ENCODE results near the gene GARS1.

GARS1 gene

DNA sequence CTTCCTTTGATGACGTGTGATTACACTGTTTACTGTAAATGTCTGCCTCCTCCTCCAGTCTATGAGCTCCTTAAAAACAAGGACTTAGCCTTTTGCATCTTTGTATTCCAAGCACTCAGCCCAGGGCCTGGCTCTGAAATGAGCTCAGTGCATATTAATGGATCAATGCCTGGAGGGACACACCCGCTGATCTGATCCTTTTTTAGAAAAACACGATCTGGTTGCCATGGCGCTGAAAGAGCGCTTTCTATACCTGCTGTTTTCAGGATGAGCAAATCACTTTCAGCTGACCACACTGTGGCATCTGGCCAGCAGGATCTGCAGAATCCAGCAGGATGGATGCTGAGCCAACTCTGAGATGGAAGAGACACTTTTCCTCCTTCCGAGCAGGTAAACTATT is 37.8 kb upstream of the GARS1 start:
- H3K27ac ChIP-seq (ENCODE audit: poor library complexity, severe bottlenecking): peak overlapping the region; percentile 2
- TF ChIP-seq, protein P1, sequence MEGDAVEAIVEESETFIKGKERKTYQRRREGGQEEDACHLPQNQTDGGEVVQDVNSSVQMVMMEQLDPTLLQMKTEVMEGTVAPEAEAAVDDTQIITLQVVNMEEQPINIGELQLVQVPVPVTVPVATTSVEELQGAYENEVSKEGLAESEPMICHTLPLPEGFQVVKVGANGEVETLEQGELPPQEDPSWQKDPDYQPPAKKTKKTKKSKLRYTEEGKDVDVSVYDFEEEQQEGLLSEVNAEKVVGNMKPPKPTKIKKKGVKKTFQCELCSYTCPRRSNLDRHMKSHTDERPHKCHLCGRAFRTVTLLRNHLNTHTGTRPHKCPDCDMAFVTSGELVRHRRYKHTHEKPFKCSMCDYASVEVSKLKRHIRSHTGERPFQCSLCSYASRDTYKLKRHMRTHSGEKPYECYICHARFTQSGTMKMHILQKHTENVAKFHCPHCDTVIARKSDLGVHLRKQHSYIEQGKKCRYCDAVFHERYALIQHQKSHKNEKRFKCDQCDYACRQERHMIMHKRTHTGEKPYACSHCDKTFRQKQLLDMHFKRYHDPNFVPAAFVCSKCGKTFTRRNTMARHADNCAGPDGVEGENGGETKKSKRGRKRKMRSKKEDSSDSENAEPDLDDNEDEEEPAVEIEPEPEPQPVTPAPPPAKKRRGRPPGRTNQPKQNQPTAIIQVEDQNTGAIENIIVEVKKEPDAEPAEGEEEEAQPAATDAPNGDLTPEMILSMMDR (IDR thresholded peaks at IDR 0.05; ENCODE audit: poor library complexity, severe bottlenecking): no peak

DNA sequence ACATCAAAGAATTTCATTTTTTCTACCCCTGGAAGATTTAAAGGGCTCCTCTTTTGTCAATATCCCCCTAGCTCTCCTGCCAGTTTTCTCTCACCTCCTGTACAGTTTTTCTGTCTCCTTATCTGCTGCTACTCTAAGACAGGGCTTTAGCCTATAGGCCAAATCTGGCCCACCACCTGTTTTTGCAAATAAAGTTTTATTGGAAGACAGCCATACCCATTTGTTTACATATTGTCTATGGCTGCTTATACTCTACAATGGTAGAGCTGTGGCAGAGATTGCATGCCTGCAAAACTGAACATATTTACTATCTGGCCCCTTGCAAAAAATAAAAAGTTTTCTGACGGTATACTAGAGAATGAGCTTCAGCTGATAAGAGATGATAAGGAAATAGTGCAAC is 37.4 kb upstream of the GARS1 start:
- Histone ChIP-seq H3K9me3 (ENCODE audit: severe bottlenecking) (peaks cover 2% of the 10 kb centered on the region), H3K4me1 (ENCODE audit: insufficient read depth, poor library complexity, severe bottlenecking) (peaks cover 9% of the 10 kb centered on the region), H3K27ac (ENCODE audit: poor library complexity, severe bottlenecking) (peak overlapping the region; percentile 2), H3K36me3 (ENCODE audit: low read depth) (no peaks in the 10 kb centered on the region), H3K27me3 (ENCODE audit: insufficient read depth, poor library complexity, severe bottlenecking) (no peaks in the 10 kb centered on the region), H3K4me3 (ENCODE audit: severe bottlenecking) (no peak overlapping the region)
- TF ChIP-seq, protein P1 (IDR thresholded peaks at IDR 0.05; ENCODE audit: poor library complexity, severe bottlenecking): no peak
- DNase-seq (ENCODE audit: low spot score) (no peak), ATAC-seq (ENCODE audit: low read depth) (0 out of 3 replicates have a peak, but pooled peaks have one; percentile 11)

More for the DNA sequence above, 37.8 kb upstream of the GARS1 start:
- ATAC-seq (ENCODE audit: low read depth): peak; percentile 85
- H3K4me3 ChIP-seq (ENCODE audit: severe bottlenecking): no peak overlapping the region
- H3K9me3 ChIP-seq (ENCODE audit: severe bottlenecking): peaks cover 2% of the 10 kb centered on the region
- H3K36me3 ChIP-seq (ENCODE audit: low read depth): no peaks in the 10 kb centered on the region
- peak; percentile 84 for DNase-seq (ENCODE audit: low spot score)
- peaks cover 12% of the 10 kb centered on the region for H3K4me1 ChIP-seq (ENCODE audit: insufficient read depth, poor library complexity, severe bottlenecking)
- H3K27me3 ChIP-seq (ENCODE audit: insufficient read depth, poor library complexity, severe bottlenecking): no peaks in the 10 kb centered on the region

DNA sequence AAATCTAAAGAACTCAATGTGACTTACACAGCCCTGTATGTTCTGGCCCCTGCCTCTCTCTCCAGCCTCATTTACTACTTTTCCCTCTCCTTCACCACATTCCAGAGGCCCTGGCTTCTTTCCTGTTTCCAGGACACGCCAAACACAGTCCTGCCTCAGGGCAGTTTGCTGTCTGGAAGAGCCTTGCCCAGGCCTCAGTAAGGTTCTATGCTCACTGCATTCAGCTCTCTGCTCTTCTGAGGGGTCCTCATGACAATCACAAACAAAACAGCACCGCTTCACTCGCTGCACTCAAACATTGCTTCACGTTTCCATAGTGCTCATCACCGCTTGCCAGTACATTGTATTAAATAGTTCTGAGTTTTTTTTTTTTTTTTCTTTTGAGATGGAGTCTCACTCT is 35.1 kb upstream of the GARS1 start:
- TF ChIP-seq, protein P1 (IDR thresholded peaks at IDR 0.05; ENCODE audit: poor library complexity, severe bottlenecking): no peak
- Histone ChIP-seq H3K9me3 (ENCODE audit: severe bottlenecking) (no peaks in the 10 kb centered on the region), H3K4me3 (ENCODE audit: severe bottlenecking) (no peak overlapping the region), H3K27ac (ENCODE audit: poor library complexity, severe bottlenecking) (no peak overlapping the region), H3K36me3 (ENCODE audit: low read depth) (0 out of 2 replicates have a peak, but pooled peaks cover 10% of the 10 kb centered on the region), H3K27me3 (ENCODE audit: insufficient read depth, poor library complexity, severe bottlenecking) (no peaks in the 10 kb centered on the region), H3K4me1 (ENCODE audit: insufficient read depth, poor library complexity, severe bottlenecking) (peaks cover 17% of the 10 kb centered on the region)
- ATAC-seq (ENCODE audit: low read depth) (peak; percentile 28; the same call in 2 of the 3 replicates), DNase-seq (ENCODE audit: low spot score) (no peak)

DNA sequence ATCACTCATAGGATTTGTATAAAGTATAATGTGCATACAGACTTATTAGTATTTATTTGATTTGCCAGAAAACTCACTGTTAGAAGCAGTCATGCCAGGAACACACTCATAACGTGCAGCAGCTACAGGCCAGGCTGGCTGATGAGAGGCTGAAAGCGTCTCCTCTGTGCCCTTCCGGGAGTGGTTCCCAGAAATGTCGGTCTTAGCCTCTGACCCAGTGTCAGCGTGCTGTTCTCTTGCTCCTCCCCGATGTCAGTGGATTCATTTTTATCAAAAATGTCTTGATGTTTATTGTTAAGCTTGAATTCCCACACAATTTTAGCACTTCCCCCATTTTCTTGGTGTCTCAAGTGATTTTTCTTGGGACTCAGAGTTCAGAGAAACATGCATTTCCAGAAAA is 33.3 kb upstream of the GARS1 start:
- TF ChIP-seq, protein P1 (IDR thresholded peaks at IDR 0.05; ENCODE audit: poor library complexity, severe bottlenecking): no peak
- ATAC-seq (ENCODE audit: low read depth): no peak
- Histone ChIP-seq H3K9me3 (ENCODE audit: severe bottlenecking) (no peaks in the 10 kb centered on the region), H3K4me1 (ENCODE audit: insufficient read depth, poor library complexity, severe bottlenecking) (peaks cover 16% of the 10 kb centered on the region), H3K4me3 (ENCODE audit: severe bottlenecking) (no peak overlapping the region), H3K27me3 (ENCODE audit: insufficient read depth, poor library complexity, severe bottlenecking) (no peaks in the 10 kb centered on the region), H3K27ac (ENCODE audit: poor library complexity, severe bottlenecking) (no peak overlapping the region), H3K36me3 (ENCODE audit: low read depth) (0 out of 2 replicates have a peak, but pooled peaks cover 10% of the 10 kb centered on the region)
- no peak for DNase-seq (ENCODE audit: low spot score)

DNA sequence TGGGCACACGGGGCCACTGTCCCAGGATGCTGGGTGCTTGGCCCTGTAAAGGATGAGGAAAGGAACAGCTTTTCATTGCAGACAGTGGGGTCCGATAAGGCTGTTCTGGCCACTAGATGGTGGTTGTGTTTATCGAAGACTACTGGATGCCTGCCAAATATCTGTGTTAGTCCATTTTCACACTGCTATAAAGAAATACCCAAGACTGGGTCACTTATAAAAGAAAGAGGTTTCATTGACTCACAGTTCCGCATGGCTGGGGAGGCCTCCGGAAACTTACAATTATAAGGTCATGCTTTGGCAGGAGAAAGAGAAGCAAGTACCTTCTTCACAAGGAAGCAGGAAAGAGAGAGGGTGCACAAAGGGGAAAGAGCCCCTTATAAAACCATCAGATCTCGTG is 32.2 kb upstream of the GARS1 start:
- no peaks in the 10 kb centered on the region for H3K9me3 ChIP-seq (ENCODE audit: severe bottlenecking)
- H3K4me3 ChIP-seq (ENCODE audit: severe bottlenecking): no peak overlapping the region
- no peak for ATAC-seq (ENCODE audit: low read depth)
- 0 out of 2 replicates have a peak, but pooled peaks cover 10% of the 10 kb centered on the region for H3K36me3 ChIP-seq (ENCODE audit: low read depth)
- no peaks in the 10 kb centered on the region for H3K27me3 ChIP-seq (ENCODE audit: insufficient read depth, poor library complexity, severe bottlenecking)
- TF ChIP-seq, protein P1 (IDR thresholded peaks at IDR 0.05; ENCODE audit: poor library complexity, severe bottlenecking): no peak
- no peak for DNase-seq (ENCODE audit: low spot score)
- peak overlapping the region; percentile 0 for H3K27ac ChIP-seq (ENCODE audit: poor library complexity, severe bottlenecking)
- peaks cover 11% of the 10 kb centered on the region for H3K4me1 ChIP-seq (ENCODE audit: insufficient read depth, poor library complexity, severe bottlenecking)

Data from RWPE2 (cell line).